Measurements from ENCODE around the gene IL17RE.

The IL17RE gene

GRCh38 chr3:9946112-9947024 is 43.7 kb downstream of the IL17RE start (continued):
- TF ChIP-seq REST (tag by site-specific recombination; IDR thresholded peaks at IDR 0.05) = no peak
- TF ChIP-seq ZSCAN30 (tag by site-specific recombination; IDR thresholded peaks at IDR 0.05) = peak; percentile 96
- peak; percentile 96 for TF ChIP-seq ZSCAN5A (tag by site-specific recombination; IDR thresholded peaks at IDR 0.05)
- no peak for TF ChIP-seq ZBTB10 (tag by site-specific recombination; IDR thresholded peaks at IDR 0.05)
- TF ChIP-seq HOXD13 (CRISPR knock-in tag; IDR thresholded peaks at IDR 0.05; ENCODE audit: borderline replicate concordance) = no peak
- no peak for TF ChIP-seq ZNF280C (tag by site-specific recombination; IDR thresholded peaks at IDR 0.05)
- TF ChIP-seq ZNF660 (tag by site-specific recombination; IDR thresholded peaks at IDR 0.05) = peak; percentile 95
- TF ChIP-seq ZFP69B (tag by site-specific recombination; IDR thresholded peaks at IDR 0.05) = peak; percentile 28; the same call in 1 of the 2 replicates
- no peak for TF ChIP-seq ZNF391 (tag by site-specific recombination; IDR thresholded peaks at IDR 0.05; ENCODE audit: borderline replicate concordance, low read depth)
- TF ChIP-seq ZNF140 (tag by site-specific recombination; IDR thresholded peaks at IDR 0.05) = no peak
- TF ChIP-seq INSM2 (tag by site-specific recombination; IDR thresholded peaks at IDR 0.05) = 0 out of 2 replicates have a peak, but pooled peaks have one; percentile 36
- no peak for TF ChIP-seq ZNF311 (tag by site-specific recombination; IDR thresholded peaks at IDR 0.05; ENCODE audit: borderline replicate concordance)
- no peak for TF ChIP-seq ZNF19 (tag by site-specific recombination; IDR thresholded peaks at IDR 0.05; ENCODE audit: low read depth)
- TF ChIP-seq ZNF707 (tag by site-specific recombination; IDR thresholded peaks at IDR 0.05) = no peak
- 0 out of 2 replicates have a peak, but pooled peaks have one; percentile 11 for TF ChIP-seq IKZF3 (tag by site-specific recombination; IDR thresholded peaks at IDR 0.05)
- TF ChIP-seq ZNF133 (tag by site-specific recombination; IDR thresholded peaks at IDR 0.05) = no peak
- no peak for TF ChIP-seq ZNF121 (tag by site-specific recombination; IDR thresholded peaks at IDR 0.05)
- TF ChIP-seq ZBTB48 (tag by site-specific recombination; IDR thresholded peaks at IDR 0.05) = peak; percentile 32; the same call in 1 of the 2 replicates
- no peak for TF ChIP-seq ZNF155 (tag by site-specific recombination; IDR thresholded peaks at IDR 0.05)
- TF ChIP-seq ZNF560 (tag by site-specific recombination; IDR thresholded peaks at IDR 0.05; ENCODE audit: borderline replicate concordance) = no peak
- TF ChIP-seq ZNF768 (tag by site-specific recombination; IDR thresholded peaks at IDR 0.05) = 0 out of 2 replicates have a peak, but pooled peaks have one; percentile 4
- no peak for TF ChIP-seq ZNF658 (tag by site-specific recombination; IDR thresholded peaks at IDR 0.05)
- peak; percentile 61; the same call in 1 of the 2 replicates for TF ChIP-seq HIC1 (tag by site-specific recombination; IDR thresholded peaks at IDR 0.05)
- TF ChIP-seq ZEB2 (tag by site-specific recombination; IDR thresholded peaks at IDR 0.05) = 0 out of 2 replicates have a peak, but pooled peaks have one; percentile 33
- no peak for TF ChIP-seq ZNF302 (tag by site-specific recombination; IDR thresholded peaks at IDR 0.05; ENCODE audit: low read depth)
